ENCODE data around the gene CLTCL1.

The CLTCL1 gene

GRCh38 chr22:19150482-19151328, 140.8 kb downstream of the CLTCL1 start:
- no peak for DNase-seq (ENCODE audit: low read depth)

GRCh38 chr22:19149991-19150390, 141.5 kb downstream of the CLTCL1 start, which contains the start of gene GSC2:
Gene GSC2 (minus strand): TSS chr22:19150292. CDS start chr22:19150283, 9 bp downstream.
- DNase-seq (ENCODE audit: low read depth), result no peak

GRCh38 chr22:19149047-19149883, 142.3 kb downstream of the CLTCL1 start:
- no peak for DNase-seq (ENCODE audit: low read depth)

GRCh38 chr22:19148417-19149046, 143.0 kb downstream of the CLTCL1 start:
- no peak for DNase-seq (ENCODE audit: low read depth)

- no peak for DNase-seq (ENCODE audit: low read depth)
Measured at GRCh38 chr22:19147195-19147780, 144.2 kb downstream of the CLTCL1 start.

- no peak for DNase-seq (ENCODE audit: low read depth)
Measured at GRCh38 chr22:19146215-19146968, 145.1 kb downstream of the CLTCL1 start.

- DNase-seq (ENCODE audit: low read depth), result no peak
Measured at GRCh38 chr22:19143967-19144400, 147.5 kb downstream of the CLTCL1 start.

- no peak for DNase-seq (ENCODE audit: low read depth)
Measured at GRCh38 chr22:19143212-19143611, 148.3 kb downstream of the CLTCL1 start.

- DNase-seq (ENCODE audit: low read depth), result no peak
Measured at GRCh38 chr22:19142394-19142793, 149.1 kb downstream of the CLTCL1 start.

GRCh38 chr22:19139974-19140373, 151.5 kb downstream of the CLTCL1 start:
- DNase-seq (ENCODE audit: low read depth), result no peak

GRCh38 chr22:19139001-19139356, 152.5 kb downstream of the CLTCL1 start:
- no peak for DNase-seq (ENCODE audit: low read depth)

GRCh38 chr22:19138217-19139000, 153.1 kb downstream of the CLTCL1 start:
- no peak for DNase-seq (ENCODE audit: low read depth)

- DNase-seq (ENCODE audit: low read depth), result no peak
Measured at GRCh38 chr22:19137384-19138216, 153.9 kb downstream of the CLTCL1 start.

- DNase-seq (ENCODE audit: low read depth), result no peak
Measured at GRCh38 chr22:19136915-19137314, 154.6 kb downstream of the CLTCL1 start.

- no peak for DNase-seq (ENCODE audit: low read depth)
Measured at GRCh38 chr22:19134874-19135273, 156.6 kb downstream of the CLTCL1 start.

- no peak for DNase-seq (ENCODE audit: low read depth)
Measured at GRCh38 chr22:19134176-19134831, 157.2 kb downstream of the CLTCL1 start.

GRCh38 chr22:19133561-19133960, 158.0 kb downstream of the CLTCL1 start:
- DNase-seq (ENCODE audit: low read depth), result no peak

- no peak for DNase-seq (ENCODE audit: low read depth)
Measured at GRCh38 chr22:19132693-19133400, 158.7 kb downstream of the CLTCL1 start.
